Measurements from ENCODE around the gene ABCC12. TPM values are rescaled to one million over a fixed set of nuclear protein-coding genes. Genes with fewer than 3 reads are reported as not detected.

ABCC12 gene
- total and polyA plus RNA-seq, 2 of the 8 experiments (the other 6 are each of a cell fraction or from before 2014, with no cell fraction given) = 0.05 TPM; not detected in 1

DNA sequence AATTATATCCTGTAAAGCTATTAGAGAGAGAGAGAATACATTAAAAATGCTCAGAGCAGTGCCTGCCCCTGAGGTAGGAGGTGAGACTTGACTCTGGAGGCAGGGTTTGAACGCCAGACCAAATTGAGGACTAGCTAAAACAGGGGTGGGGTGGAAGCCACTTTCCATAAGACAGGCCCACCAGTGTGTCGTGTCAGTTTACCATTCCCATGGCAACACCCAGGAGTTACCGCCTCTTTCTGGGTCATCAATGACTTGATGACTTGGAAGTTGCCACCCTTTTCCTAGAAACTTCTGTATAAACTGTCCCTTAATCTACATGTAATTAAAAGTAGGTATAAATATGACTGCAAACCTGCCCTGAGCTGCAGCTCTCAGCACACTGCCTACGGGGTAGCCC lies 32.0 kb upstream of the ABCC12 start (continued):
- TF ChIP-seq CTBP2 (IDR thresholded peaks at IDR 0.05; ENCODE audit: borderline replicate concordance, insufficient read depth, insufficient read length, low read length) = no peak
- no peak for TF ChIP-seq RNF2 (IDR thresholded peaks at IDR 0.05; ENCODE audit: borderline replicate concordance, low read depth, low read length, missing control alignments, poor library complexity, severe bottlenecking)
- no peak for TF ChIP-seq NANOG (IDR thresholded peaks at IDR 0.05; ENCODE audit: insufficient read depth, low read depth, low read length, poor library complexity, severe bottlenecking)

Data from H1 (cell line).